HL-60 (cell line): ENCODE results near the gene PRKAR2B.

Experiments
- DNase-seq, 2 experiments: peaks; one replicate each; pipeline ENCODE4 v3.0.0-alpha.2; 2010 to 2020; ENCODE audit warnings: low read depth in 1 of 2, low spot score in 1 of 2
- H3K27ac ChIP-seq: fragments of 250-450 bp; sonication (Bioruptor Pico); replicated peaks from 2 replicates; pipeline ENCODE4 v1.5.1; 2020; ENCODE audit warnings: mild to moderate bottlenecking, moderate library complexity
- H3K27me3 ChIP-seq: fragments of 250-450 bp; sonication (Bioruptor Pico); 2 replicates; pipeline ENCODE4 v1.5.1; 2021; ENCODE audit warnings: mild to moderate bottlenecking, moderate library complexity; ENCODE audit not compliant: insufficient read depth, poor library complexity, severe bottlenecking
- H3K4me3 ChIP-seq: replicated peaks from 2 replicates; pipeline ENCODE4 v1.5.1; 2011; ENCODE audit warnings: mild to moderate bottlenecking, control low read depth, low read length; ENCODE audit not compliant: insufficient read depth
- GABPA ChIP-seq: IDR thresholded peaks from 2 replicates; pipeline ENCODE4 v1.6.1; 2012; ENCODE audit warnings: low read depth
- POLR2AphosphoS5 ChIP-seq: IDR thresholded peaks from 2 replicates; pipeline ENCODE4 v1.6.1; 2012; ENCODE audit warnings: low read depth
- SPI1 ChIP-seq: IDR thresholded peaks from 2 replicates; pipeline ENCODE4 v1.6.1; 2012; ENCODE audit warnings: low read depth, mild to moderate bottlenecking, borderline replicate concordance
- TF ChIP-seq, protein P1 (sequence below): IDR thresholded peaks from one replicate; pipeline ENCODE4 v1.5.1; 2011; ENCODE audit warnings: low read length, control low read depth, inconsistent platforms; ENCODE audit not compliant: insufficient read depth
- TF ChIP-seq, protein P2 (sequence below): IDR thresholded peaks from 2 replicates; pipeline ENCODE4 v1.6.1; 2012; ENCODE audit warnings: low read depth; ENCODE audit not compliant: insufficient replicate concordance

PRKAR2B gene

DNA sequence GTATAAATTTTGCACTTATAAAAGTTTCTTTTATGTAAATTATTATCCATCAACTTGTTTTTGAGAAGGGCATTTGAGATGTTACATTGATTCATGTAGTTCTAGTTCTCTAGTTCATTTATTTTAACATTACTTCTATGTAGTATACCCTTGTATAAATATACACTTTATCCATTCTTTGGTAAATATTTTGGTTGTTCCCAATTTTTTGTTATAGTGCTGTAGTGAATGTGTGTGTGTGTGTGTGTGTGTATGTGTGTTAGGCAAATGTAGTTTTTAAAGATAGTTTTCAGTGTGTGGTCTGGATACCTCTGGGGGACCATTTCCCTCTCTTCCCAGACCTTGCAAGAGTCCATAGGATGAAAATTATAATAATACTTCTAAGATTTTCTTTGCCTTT is 15.0 kb downstream of the PRKAR2B start:
- TF ChIP-seq GABPA (no peak), SPI1 (no peak), POLR2AphosphoS5 (no peak)
- TF ChIP-seq, protein P1, sequence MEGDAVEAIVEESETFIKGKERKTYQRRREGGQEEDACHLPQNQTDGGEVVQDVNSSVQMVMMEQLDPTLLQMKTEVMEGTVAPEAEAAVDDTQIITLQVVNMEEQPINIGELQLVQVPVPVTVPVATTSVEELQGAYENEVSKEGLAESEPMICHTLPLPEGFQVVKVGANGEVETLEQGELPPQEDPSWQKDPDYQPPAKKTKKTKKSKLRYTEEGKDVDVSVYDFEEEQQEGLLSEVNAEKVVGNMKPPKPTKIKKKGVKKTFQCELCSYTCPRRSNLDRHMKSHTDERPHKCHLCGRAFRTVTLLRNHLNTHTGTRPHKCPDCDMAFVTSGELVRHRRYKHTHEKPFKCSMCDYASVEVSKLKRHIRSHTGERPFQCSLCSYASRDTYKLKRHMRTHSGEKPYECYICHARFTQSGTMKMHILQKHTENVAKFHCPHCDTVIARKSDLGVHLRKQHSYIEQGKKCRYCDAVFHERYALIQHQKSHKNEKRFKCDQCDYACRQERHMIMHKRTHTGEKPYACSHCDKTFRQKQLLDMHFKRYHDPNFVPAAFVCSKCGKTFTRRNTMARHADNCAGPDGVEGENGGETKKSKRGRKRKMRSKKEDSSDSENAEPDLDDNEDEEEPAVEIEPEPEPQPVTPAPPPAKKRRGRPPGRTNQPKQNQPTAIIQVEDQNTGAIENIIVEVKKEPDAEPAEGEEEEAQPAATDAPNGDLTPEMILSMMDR = no peak
- TF ChIP-seq, protein P2, sequence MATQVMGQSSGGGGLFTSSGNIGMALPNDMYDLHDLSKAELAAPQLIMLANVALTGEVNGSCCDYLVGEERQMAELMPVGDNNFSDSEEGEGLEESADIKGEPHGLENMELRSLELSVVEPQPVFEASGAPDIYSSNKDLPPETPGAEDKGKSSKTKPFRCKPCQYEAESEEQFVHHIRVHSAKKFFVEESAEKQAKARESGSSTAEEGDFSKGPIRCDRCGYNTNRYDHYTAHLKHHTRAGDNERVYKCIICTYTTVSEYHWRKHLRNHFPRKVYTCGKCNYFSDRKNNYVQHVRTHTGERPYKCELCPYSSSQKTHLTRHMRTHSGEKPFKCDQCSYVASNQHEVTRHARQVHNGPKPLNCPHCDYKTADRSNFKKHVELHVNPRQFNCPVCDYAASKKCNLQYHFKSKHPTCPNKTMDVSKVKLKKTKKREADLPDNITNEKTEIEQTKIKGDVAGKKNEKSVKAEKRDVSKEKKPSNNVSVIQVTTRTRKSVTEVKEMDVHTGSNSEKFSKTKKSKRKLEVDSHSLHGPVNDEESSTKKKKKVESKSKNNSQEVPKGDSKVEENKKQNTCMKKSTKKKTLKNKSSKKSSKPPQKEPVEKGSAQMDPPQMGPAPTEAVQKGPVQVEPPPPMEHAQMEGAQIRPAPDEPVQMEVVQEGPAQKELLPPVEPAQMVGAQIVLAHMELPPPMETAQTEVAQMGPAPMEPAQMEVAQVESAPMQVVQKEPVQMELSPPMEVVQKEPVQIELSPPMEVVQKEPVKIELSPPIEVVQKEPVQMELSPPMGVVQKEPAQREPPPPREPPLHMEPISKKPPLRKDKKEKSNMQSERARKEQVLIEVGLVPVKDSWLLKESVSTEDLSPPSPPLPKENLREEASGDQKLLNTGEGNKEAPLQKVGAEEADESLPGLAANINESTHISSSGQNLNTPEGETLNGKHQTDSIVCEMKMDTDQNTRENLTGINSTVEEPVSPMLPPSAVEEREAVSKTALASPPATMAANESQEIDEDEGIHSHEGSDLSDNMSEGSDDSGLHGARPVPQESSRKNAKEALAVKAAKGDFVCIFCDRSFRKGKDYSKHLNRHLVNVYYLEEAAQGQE = no peak
- no peak for DNase-seq
- Histone ChIP-seq H3K4me3 (no peak overlapping the region), H3K27me3 (no peaks in the 10 kb centered on the region), H3K27ac (no peak overlapping the region)

DNA sequence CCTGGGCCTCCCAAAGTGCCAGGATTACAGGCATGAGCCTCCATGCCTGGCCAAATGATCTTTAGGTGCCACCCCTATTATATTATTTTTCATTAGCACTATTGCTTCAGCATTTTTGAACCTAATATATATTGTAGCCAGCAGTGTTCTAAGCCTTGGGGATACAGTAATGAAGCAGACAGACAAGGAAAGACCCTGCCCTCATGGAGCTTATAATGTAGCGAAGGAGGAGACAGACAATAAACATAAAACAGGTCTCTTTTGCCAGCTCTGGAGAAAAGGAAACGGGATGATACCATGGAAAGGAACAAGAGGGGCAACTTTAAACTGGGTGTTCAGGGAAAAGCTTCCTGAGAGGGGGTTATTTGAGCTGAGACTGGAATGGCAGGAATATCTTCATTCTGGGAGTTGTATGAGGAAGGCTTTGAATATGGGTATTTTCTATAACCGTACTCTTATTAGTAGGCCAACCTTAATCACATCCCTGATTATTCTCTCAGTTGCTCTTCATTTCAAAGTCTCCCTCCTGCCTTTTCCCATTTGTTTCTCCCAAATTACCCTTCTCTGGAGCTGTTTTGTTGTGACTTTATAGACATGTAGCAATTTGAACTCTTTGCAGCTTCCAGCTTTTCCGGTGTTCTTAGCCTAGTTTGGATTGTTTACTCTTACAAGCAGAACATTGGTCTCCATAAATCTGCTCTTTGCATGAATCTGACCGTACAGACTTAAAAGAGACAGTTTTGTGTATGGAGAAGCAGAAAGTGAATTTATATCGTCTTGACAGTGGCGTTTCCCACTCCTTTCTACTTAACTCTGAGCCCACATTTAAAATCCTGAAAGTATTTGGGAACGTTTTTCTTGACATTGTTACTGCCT is 19.0 kb downstream of the PRKAR2B start:
- H3K27ac ChIP-seq = no peak overlapping the region
- no peak overlapping the region for H3K4me3 ChIP-seq
- TF ChIP-seq, protein P2 = no peak
- TF ChIP-seq GABPA (no peak), SPI1 (no peak)
- TF ChIP-seq, protein P1 = no peak
- no peak for DNase-seq
- no peaks in the 10 kb centered on the region for H3K27me3 ChIP-seq

DNA sequence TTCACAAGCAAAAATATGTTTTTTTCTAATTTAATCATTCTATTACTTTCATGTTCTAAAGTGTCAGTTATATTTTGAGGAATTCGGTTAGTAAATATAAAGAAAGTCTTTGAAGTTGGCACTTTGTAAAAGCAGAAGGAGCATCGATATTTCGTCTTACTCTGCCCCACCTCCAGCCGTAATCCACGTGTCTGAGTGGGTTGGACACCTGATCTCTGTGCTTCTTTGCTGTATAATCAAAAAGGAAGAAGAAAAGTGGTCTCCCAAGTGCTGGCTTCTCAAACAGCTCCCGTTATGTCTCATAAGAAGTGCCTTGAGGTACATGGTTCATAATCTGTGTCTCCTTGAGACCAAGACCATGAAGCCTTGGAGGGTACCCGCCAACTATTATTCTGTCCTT is 19.8 kb downstream of the PRKAR2B start:
- H3K4me3 ChIP-seq = no peak overlapping the region
- H3K27ac ChIP-seq = no peak overlapping the region
- no peaks in the 10 kb centered on the region for H3K27me3 ChIP-seq
- DNase-seq = no peak
- TF ChIP-seq, protein P1 = no peak
- TF ChIP-seq SPI1 = no peak
- TF ChIP-seq, protein P2 = no peak
- TF ChIP-seq POLR2AphosphoS5 = no peak
- TF ChIP-seq GABPA = no peak
